H9 (cell line): Measurements from ENCODE around the gene ZNF883. TPM values are rescaled to one million over a fixed set of nuclear protein-coding genes. Genes with fewer than 3 reads are reported as not detected.

Experiments used
- DNase-seq: peaks from one replicate; pipeline ENCODE4 v3.0.0-alpha.2; 2017
- H2AFZ ChIP-seq: one replicate; pipeline ENCODE4 v1.6.1; 2013; ENCODE audit warnings: mild to moderate bottlenecking, low read length, control low read depth, moderate library complexity
- H2AK5ac ChIP-seq: 2 replicates; pipeline ENCODE4 v1.6.1; 2013; ENCODE audit warnings: low read length, control low read depth, mixed read lengths; ENCODE audit not compliant: insufficient read length
- H2BK120ac ChIP-seq: one replicate; pipeline ENCODE4 v1.6.1; 2013; ENCODE audit warnings: low read depth, mild to moderate bottlenecking, low read length, control low read depth, inconsistent platforms; ENCODE audit not compliant: poor library complexity, severe bottlenecking
- H2BK12ac ChIP-seq: 2 replicates; pipeline ENCODE4 v1.6.1; 2013; ENCODE audit warnings: low read length, control low read depth, mixed read lengths, low read depth; ENCODE audit not compliant: insufficient read length
- H2BK15ac ChIP-seq: 2 replicates; pipeline ENCODE4 v1.6.1; 2013; ENCODE audit warnings: low read depth, low read length, control low read depth
- H2BK20ac ChIP-seq: one replicate; pipeline ENCODE4 v1.6.1; 2013; ENCODE audit warnings: low read depth, mild to moderate bottlenecking, low read length, control low read depth, inconsistent platforms; ENCODE audit not compliant: poor library complexity, severe bottlenecking
- H2BK5ac ChIP-seq: 2 replicates; pipeline ENCODE4 v1.6.1; 2013; ENCODE audit warnings: low read length, control low read depth, mixed read lengths; ENCODE audit not compliant: insufficient read length
- H3K14ac ChIP-seq: 2 replicates; pipeline ENCODE4 v1.6.1; 2013; ENCODE audit warnings: low read length, control low read depth; ENCODE audit not compliant: insufficient read depth
- H3K18ac ChIP-seq: 2 replicates; pipeline ENCODE4 v1.6.1; 2013; ENCODE audit warnings: low read depth, mild to moderate bottlenecking, mixed read lengths, low read length, control low read depth; ENCODE audit not compliant: insufficient read length
- H3K23ac ChIP-seq: 2 replicates; pipeline ENCODE4 v1.6.1; 2013; ENCODE audit warnings: low read length, control low read depth, mixed read lengths, low read depth; ENCODE audit not compliant: insufficient read length
- H3K23me2 ChIP-seq: 2 replicates; pipeline ENCODE4 v1.6.1; 2013; ENCODE audit warnings: low read depth, mild to moderate bottlenecking, mixed read lengths, low read length, control low read depth; ENCODE audit not compliant: insufficient read length, poor library complexity, severe bottlenecking
- H3K27ac ChIP-seq: 2 replicates; pipeline ENCODE4 v1.5.1; 2013; ENCODE audit warnings: low read length, control low read depth, mixed read lengths, low read depth; ENCODE audit not compliant: insufficient read length
- H3K27me3 ChIP-seq: 2 replicates; pipeline ENCODE4 v1.6.1; 2013; ENCODE audit warnings: low read length, control low read depth, inconsistent platforms; ENCODE audit not compliant: insufficient read depth
- H3K4ac ChIP-seq: 2 replicates; pipeline ENCODE4 v1.6.1; 2013; ENCODE audit warnings: low read depth, mild to moderate bottlenecking, control low read depth, inconsistent platforms, low read length, moderate library complexity
- H3K4me1 ChIP-seq: 2 replicates; pipeline ENCODE4 v1.6.1; 2013; ENCODE audit warnings: low read length, control low read depth, inconsistent platforms; ENCODE audit not compliant: insufficient read depth
- H3K4me2 ChIP-seq: 2 replicates; pipeline ENCODE4 v1.6.1; 2013; ENCODE audit warnings: low read length, control low read depth, mixed read lengths; ENCODE audit not compliant: insufficient read length, insufficient read depth
- H3K56ac ChIP-seq: 2 replicates; pipeline ENCODE4 v1.6.1; 2013; ENCODE audit warnings: low read depth, mild to moderate bottlenecking, mixed read lengths, low read length, control low read depth; ENCODE audit not compliant: insufficient read length
- H3K79me1 ChIP-seq: 2 replicates; pipeline ENCODE4 v1.6.1; 2013; ENCODE audit warnings: low read depth, mild to moderate bottlenecking, moderate library complexity, low read length, control low read depth, inconsistent platforms; ENCODE audit not compliant: insufficient read depth, poor library complexity, severe bottlenecking
- H3K79me2 ChIP-seq: 2 replicates; pipeline ENCODE4 v1.6.1; 2013; ENCODE audit warnings: low read length, control low read depth, inconsistent platforms; ENCODE audit not compliant: insufficient read depth
- H3K9ac ChIP-seq: 2 replicates; pipeline ENCODE4 v1.6.1; 2013; ENCODE audit warnings: low read length, control low read depth, mixed read lengths; ENCODE audit not compliant: insufficient read length; ENCODE audit errors: extremely low read depth
- H3K9me3 ChIP-seq: one replicate; pipeline ENCODE4 v1.6.1; 2013; ENCODE audit warnings: low read depth, low read length, inconsistent platforms; ENCODE audit not compliant: control insufficient read depth
- H3T11ph ChIP-seq: one replicate; pipeline ENCODE4 v1.6.1; 2013; ENCODE audit warnings: mild to moderate bottlenecking, low read length, control low read depth, inconsistent platforms
- H4K20me1 ChIP-seq: one replicate; pipeline ENCODE4 v1.6.1; 2013; ENCODE audit not compliant: control insufficient read depth, insufficient read length, insufficient read depth
- H4K5ac ChIP-seq: 2 replicates; pipeline ENCODE4 v1.6.1; 2013; ENCODE audit warnings: low read depth, mild to moderate bottlenecking, mixed read lengths, low read length, control low read depth; ENCODE audit not compliant: insufficient read length
- H4K8ac ChIP-seq: replicated peaks from 2 replicates; pipeline ENCODE4 v1.6.1; 2013; ENCODE audit warnings: low read length, control low read depth, mixed read lengths, low read depth; ENCODE audit not compliant: insufficient read length
- H4K91ac ChIP-seq: 2 replicates; pipeline ENCODE4 v1.6.1; 2013; ENCODE audit warnings: low read depth, mild to moderate bottlenecking, moderate library complexity, mixed read lengths, low read length, control low read depth; ENCODE audit not compliant: insufficient read length
- H3K27ac Mint-ChIP-seq, 3 experiments: 2 replicates in 2 of 3; 3 replicates in 1 of 3; pipeline ENCODE4 v1.8.0; 2020 to 2021; ENCODE audit warnings: mixed read lengths in 3 of 3, mild to moderate bottlenecking in 1 of 3, moderate library complexity in 1 of 3
- H3K27me3 Mint-ChIP-seq: 2 replicates; pipeline ENCODE4 v1.8.0; 2021; ENCODE audit warnings: low read depth, mild to moderate bottlenecking, moderate library complexity, mixed read lengths
- H3K36me3 Mint-ChIP-seq, 3 experiments: 2 replicates in 2 of 3; 3 replicates in 1 of 3; pipeline ENCODE4 v1.8.0; 2020 to 2021; ENCODE audit warnings: low read depth in 3 of 3, mixed read lengths in 3 of 3; ENCODE audit not compliant: insufficient read depth in 1 of 3
- H3K4me1 Mint-ChIP-seq, 2 experiments: 2 replicates each; pipeline ENCODE4 v1.8.0; 2020; ENCODE audit warnings: mixed read lengths in 2 of 2
- H3K4me3 Mint-ChIP-seq, 2 experiments: 2 replicates in 1 of 2; 3 replicates in 1 of 2; pipeline ENCODE4 v1.8.0; 2020 to 2021; ENCODE audit warnings: mild to moderate bottlenecking in 2 of 2, mixed read lengths in 2 of 2, moderate library complexity in 1 of 2
- H3K9me3 Mint-ChIP-seq, 2 experiments: 2 replicates in 1 of 2; 3 replicates in 1 of 2; pipeline ENCODE4 v1.8.0; 2020; ENCODE audit warnings: mild to moderate bottlenecking in 2 of 2, mixed read lengths in 2 of 2, moderate library complexity in 1 of 2
- CTCF ChIP-seq: fragments of 200-600 bp; sonication (generic); conservative IDR thresholded peaks from 3 replicates; pipeline ENCODE4 v1.8.0; 2021; ENCODE audit warnings: antibody characterized with exemption, mild to moderate bottlenecking
- WGBS: extraction: QIAGEN DNeasy Blood & Tissue Kit; methylation state at CpG from one replicate; pipeline ENCODE4 v1.1.7; 2013; ENCODE audit warnings: missing lambda C conversion rate, low lambda C conversion rate, mixed read lengths; ENCODE audit not compliant: insufficient read length; ENCODE audit errors: extremely low coverage; 5-methylcytosine and 5-hydroxymethylcytosine counted together
- total RNA-seq: library from RNA; stranded (reverse); gene quantifications from 2 replicates; pipeline ENCODE4 v1.2.1, GENCODE V29; 2021

Gene ZNF883
- total RNA-seq, 1 experiment from 2014 or later: 13.2 TPM

GRCh38 chr9:112970939-112971338, 41.1 kb downstream of the ZNF883 start:
- Histone ChIP-seq H3K27me3 (no peaks in the 10 kb centered on the region), H3K23ac (no peak overlapping the region), H3K4me1 (no peaks in the 10 kb centered on the region), H4K20me1 (no peaks in the 10 kb centered on the region), H2BK15ac (no peak overlapping the region), H3T11ph (no peak overlapping the region), H3K79me1 (no peaks in the 10 kb centered on the region), H3K56ac (no peak overlapping the region), H2BK120ac (no peak overlapping the region), H2BK12ac (no peak overlapping the region), H3K23me2 (no peaks in the 10 kb centered on the region), H4K91ac (no peak overlapping the region), H4K8ac (no peak overlapping the region), H3K27ac (no peak overlapping the region), H2BK5ac (no peak overlapping the region), H3K4ac (no peak overlapping the region), H3K9me3 (no peaks in the 10 kb centered on the region), H3K9ac (no peak overlapping the region), H4K5ac (no peak overlapping the region), H2BK20ac (no peak overlapping the region), H3K18ac (no peak overlapping the region), H2AK5ac (no peak overlapping the region), H3K14ac (no peak overlapping the region), H3K4me2 (no peak overlapping the region), H3K79me2 (no peaks in the 10 kb centered on the region), H2AFZ (no peak overlapping the region)
- Mint-ChIP-seq H3K36me3 (no peaks in the 10 kb centered on the region), H3K4me1 (no peaks in the 10 kb centered on the region), H3K27me3 (peaks cover 24% of the 10 kb centered on the region), H3K9me3 (peaks cover 26 to 49% of the 10 kb centered on the region in 2 experiments), H3K4me3 (no peak overlapping the region; a peak in 1 of 5 replicates), H3K27ac (no peak overlapping the region)
- DNase-seq: no peak
- no CpG with 5 or more reads among the region's 6 CpGs for WGBS
- no peak for TF ChIP-seq CTCF
